GM18907 (cell line): ENCODE results near the gene ARRB1.
"Not testable (repeated sequence)": the region's sequence is repeated elsewhere in the genome, so short reads cannot be mapped to it uniquely, and the experiment has no call there.

ENCODE experiments used
- ATAC-seq: cut with Tn5 transposase; IDR thresholded peaks from one replicate; pipeline ENCODE4 v1.9.1; 2021; ENCODE audit warnings: mild to moderate bottlenecking, moderate library complexity; ENCODE audit not compliant: unreplicated experiment

ARRB1 gene

GRCh38 chr11:75276186-75276585 lies 75.3 kb downstream of the ARRB1 start:
- ATAC-seq: no peak

DNA sequence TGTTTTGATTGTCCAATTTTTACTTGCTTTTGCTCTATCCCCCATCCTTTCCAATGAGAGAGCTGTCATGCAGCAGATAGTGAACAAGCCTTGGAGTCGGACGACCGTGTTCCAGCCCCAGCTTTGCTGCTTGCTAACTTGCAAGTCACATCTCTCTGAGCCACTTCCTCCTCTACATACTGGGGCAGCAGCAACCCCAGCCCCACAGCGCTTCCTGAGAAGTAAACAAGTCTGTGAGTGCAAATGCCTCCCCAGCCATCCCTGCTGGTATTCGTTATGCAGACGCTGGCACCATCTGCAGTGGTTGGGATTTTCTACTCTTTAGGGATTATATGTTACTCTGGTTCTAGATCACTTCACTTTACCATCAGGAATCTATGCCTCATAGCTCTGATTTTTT lies 75.9 kb downstream of the ARRB1 start:
- no peak for ATAC-seq

GRCh38 chr11:75274716-75275115 lies 76.7 kb downstream of the ARRB1 start:
- not testable (repeated sequence) for ATAC-seq

DNA sequence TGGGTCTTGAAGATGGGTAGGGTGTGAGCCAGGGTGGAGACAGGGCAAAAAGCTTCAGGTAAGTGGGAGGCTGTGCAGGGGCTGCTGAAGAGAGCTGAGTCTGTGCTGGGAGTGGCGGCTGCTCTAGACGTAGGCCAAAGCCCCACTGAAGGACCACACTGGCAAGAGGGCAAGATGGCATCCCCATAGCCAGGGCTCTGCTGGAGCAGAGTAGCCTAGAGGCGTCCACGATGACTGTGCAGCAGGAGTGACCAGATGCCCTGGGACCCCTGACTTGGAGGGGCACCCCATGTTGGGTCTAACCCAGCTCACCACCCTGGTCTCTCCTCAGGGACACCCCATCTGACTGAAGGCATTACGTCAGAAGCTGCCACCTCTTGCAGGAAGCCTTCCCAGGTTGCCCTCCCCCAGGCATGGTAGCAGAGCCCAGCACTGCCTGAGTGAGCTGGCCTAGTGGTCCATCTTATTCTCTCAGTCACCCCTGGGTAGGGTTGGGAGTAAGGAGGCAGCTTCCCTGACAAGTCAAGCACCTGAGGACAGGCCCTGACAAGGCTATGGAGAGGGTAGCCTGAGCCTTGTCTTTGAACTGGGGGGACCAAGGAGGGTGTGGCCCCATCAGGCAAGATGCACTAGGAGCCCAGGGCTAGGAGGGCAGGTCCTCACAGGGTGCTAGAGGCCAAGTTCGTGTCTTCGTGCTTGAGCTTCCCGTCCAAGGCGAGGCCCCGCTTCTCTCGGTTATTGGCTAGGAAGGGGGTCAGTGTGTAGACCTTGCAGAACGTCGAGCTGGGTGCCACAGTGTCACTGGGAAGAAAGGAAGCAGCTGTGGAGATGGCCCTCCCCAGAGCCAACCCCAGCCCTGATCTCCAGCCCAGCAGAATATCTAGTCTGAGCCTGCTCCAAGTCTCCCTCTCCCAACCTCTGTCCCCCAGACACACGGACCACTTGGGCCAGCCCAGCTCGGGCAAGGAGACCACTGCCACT lies 77.8 kb downstream of the ARRB1 start:
- ATAC-seq: no peak

DNA sequence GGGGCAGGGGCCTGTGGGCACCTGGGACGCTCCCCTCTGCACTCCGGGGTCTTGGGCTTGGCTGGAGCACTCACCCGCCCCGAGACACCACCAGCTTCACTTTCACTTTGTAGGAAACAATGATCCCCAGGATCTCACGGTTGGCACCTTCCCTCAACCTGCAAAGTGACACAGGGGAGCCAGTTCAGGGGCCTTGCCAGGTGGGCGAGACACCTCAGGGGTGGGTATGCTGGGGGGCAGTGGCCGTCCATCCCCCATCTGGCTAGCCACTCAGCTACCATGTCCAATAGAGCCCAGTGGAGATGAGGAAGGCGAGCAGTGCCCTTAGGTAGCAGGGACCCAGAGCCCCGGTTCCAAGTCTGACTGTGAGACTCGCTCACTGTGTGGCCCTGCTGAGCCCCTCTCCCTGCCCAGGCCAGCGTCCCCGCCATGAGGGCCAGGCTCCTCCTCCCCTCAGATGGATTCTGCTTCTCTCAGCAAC lies 78.6 kb downstream of the ARRB1 start:
- ATAC-seq: no peak

GRCh38 chr11:75272391-75272790 lies 79.1 kb downstream of the ARRB1 start:
- no peak for ATAC-seq

DNA sequence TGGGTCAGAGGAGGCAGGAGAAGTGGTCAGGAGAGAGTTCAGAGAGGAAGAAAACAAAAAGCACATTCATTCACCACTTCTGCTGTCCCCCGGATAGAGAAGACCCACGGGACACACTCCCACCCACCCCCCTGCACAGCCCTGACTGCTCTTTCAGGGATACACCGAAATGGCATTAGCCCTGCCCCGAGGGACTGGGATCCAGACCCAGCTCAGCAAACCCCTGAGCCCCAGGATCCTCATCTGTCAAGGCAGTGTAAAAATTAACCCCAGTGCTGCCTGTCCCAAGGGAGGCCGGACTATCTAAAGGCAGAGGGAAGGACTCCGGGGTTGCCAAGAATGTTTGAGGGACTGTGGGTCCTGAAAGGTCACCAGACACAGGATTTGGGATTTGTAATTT lies 79.7 kb downstream of the ARRB1 start:
- ATAC-seq: no peak

GRCh38 chr11:75270896-75271418 lies 80.5 kb downstream of the ARRB1 start:
- no peak for ATAC-seq

DNA sequence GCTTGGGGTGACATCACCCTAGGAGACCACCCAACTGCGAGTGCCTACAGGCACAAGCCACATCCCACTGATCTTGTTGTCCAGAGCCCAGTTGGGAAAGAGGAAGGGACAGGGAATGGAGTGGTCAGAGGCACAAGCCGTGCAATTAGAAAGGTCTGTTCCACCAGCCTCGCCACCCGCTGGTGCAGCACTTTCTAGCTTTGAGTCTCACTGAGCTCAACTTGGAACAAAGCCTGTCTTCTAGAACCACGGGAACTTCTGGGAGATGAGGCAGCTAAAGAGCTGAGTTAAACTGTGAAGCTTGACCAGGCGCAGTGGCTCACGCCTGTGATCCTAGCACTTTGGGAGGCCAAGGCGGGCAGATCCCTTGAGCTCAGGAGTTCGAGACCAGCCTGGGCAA lies 81.6 kb downstream of the ARRB1 start:
- no peak for ATAC-seq

GRCh38 chr11:75269367-75269660 lies 82.1 kb downstream of the ARRB1 start:
- no peak for ATAC-seq

DNA sequence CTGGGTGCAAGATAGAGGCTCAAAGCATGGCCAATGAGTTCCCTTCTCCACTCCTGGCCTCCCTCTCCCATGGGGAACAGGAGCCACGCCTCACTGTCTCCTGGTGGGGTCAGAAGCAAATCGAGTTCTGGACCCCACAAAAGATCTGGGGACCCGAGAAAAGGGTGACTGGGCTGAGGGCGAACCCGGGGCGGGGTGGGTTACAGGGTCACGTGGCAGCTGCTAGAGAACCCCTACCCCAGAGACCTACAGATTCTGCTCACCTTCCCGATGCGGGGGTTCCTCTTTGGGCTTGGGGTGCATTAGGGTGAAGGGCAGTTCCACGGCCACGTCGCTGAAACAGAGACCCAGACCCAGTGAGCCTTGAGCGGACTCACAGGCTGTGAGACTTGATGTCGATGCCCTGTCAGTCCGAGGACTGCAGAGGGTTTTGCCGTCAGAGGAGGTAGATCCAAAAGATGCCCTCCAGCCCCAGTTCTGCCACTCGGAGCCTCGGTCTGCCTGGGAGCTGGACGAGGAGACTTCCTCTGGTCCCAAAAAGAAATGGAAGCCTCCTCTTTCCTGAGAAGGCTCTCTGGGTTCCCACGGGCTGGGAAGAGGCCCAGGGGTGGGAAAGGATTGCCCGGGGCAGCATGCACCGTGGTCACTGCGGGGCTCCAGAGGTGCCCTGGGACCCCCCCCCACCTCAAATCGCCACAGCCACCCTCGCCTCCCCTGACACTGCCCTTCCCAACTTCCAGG lies 82.7 kb downstream of the ARRB1 start:
- no peak for ATAC-seq

GRCh38 chr11:75267171-75267970 lies 84.1 kb downstream of the ARRB1 start:
- no peak for ATAC-seq

DNA sequence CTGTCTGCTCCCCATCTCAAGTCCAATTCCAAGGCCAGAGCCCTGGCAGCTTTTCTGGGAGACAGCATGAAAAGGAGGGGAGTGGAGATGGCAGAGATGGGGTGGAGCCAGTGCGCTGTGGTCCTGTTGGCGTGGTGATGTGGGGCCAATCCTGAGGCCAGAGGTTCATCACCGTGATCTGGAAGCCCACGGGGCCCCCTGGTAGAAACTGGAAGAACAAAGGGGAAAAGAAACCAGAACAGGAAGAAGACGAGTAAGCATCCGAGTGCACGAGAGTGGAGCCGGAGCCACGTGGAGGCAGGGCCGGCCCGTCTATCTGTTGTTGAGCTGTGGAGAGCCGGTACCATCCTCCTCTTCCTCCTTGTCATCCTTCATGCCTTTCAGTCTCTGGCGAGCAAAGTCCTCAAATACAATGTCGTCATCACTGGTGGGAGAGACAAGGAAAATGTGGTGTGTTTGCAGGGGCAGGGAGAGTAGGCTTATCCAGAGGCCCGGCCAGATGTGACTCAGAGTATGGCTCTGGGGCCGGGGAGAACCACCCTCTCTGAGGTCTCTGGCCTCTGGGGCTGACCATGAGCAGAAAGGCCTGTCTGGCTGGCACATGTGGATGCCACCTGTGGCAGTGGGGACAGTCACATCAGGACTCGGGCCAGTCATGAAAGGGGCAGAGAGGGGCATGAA lies 85.5 kb downstream of the ARRB1 start:
- no peak for ATAC-seq

- ATAC-seq: no peak
Observed at GRCh38 chr11:75264971-75265370, 86.5 kb downstream of the ARRB1 start.

DNA sequence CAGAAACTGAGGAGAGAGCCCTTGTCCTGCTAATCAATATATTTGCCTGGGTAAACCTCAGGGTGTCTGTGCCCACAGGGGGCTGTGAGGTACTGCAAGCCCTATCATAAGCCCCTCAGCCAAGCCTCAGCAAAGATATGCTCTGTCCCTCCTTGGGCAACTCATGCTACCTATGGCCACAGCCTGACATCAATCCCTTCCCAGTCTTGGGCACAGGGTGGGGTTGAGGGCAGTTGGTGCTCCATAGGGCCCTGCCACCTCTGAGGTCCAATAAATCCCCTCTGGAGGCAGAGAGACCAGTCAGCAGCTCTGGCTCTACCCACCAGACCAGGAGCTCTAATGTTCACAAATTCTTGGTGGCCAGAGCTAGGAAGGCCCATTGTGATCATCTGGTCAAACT lies 87.1 kb downstream of the ARRB1 start:
- ATAC-seq: no peak

- no peak for ATAC-seq
Observed at GRCh38 chr11:75263944-75264349, 87.5 kb downstream of the ARRB1 start.

GRCh38 chr11:75262961-75263852 lies 88.3 kb downstream of the ARRB1 start:
- no peak for ATAC-seq

GRCh38 chr11:75262436-75262835 lies 89.0 kb downstream of the ARRB1 start:
- ATAC-seq: no peak

GRCh38 chr11:75261902-75262361 lies 89.5 kb downstream of the ARRB1 start:
- ATAC-seq: no peak
